ENCODE results near the gene IQSEC1. TPM values are rescaled to one million over a fixed set of nuclear protein-coding genes. Genes with fewer than 3 reads are reported as not detected.

The IQSEC1 gene
- total RNA-seq, 1 donor from 2014 or later = 81.2 TPM

GRCh38 chr3:13110678-13111116 is 37.5 kb upstream of the IQSEC1 start:
- ATAC-seq (no peak), DNase-seq (ENCODE audit: missing footprints) (peak; percentile 7)
- intact Hi-C loops (cut with DNase I) = no loop called here

GRCh38 chr3:13109516-13109915 is 36.3 kb upstream of the IQSEC1 start:
- intact Hi-C loops (cut with DNase I) = no loop called here
- no peak for DNase-seq (ENCODE audit: missing footprints)

GRCh38 chr3:13108861-13109260 is 35.6 kb upstream of the IQSEC1 start:
- DNase-seq (ENCODE audit: missing footprints) (peak; percentile 62), ATAC-seq (no peak)
- intact Hi-C loops (cut with DNase I) = no loop called here

More at GRCh38 chr3:13109516-13109915, 36.3 kb upstream of the IQSEC1 start:
- no peak for ATAC-seq

- intact Hi-C loops (cut with DNase I) = no loop called here
- peak; percentile 64 for DNase-seq (ENCODE audit: missing footprints)
- ATAC-seq = no peak
Observed at GRCh38 chr3:13107661-13108060, 34.4 kb upstream of the IQSEC1 start.

- intact Hi-C loops (cut with DNase I) = no loop called here
Observed at GRCh38 chr3:13106308-13107001, 33.2 kb upstream of the IQSEC1 start.

GRCh38 chr3:13105896-13106250 is 32.6 kb upstream of the IQSEC1 start:
- intact Hi-C loops (cut with DNase I) = no loop called here
- ATAC-seq (no peak), DNase-seq (ENCODE audit: missing footprints) (no peak)

More at GRCh38 chr3:13106308-13107001, 33.2 kb upstream of the IQSEC1 start:
- peak; percentile 11 for DNase-seq (ENCODE audit: missing footprints)
- ATAC-seq = no peak

GRCh38 chr3:13105181-13105895 is 32.1 kb upstream of the IQSEC1 start:
- ATAC-seq = no peak
- DNase-seq (ENCODE audit: missing footprints) = peak; percentile 46
- intact Hi-C loops (cut with DNase I) = no loop called here

GRCh38 chr3:13104511-13104910 is 31.3 kb upstream of the IQSEC1 start:
- intact Hi-C loops (cut with DNase I) = no loop called here

GRCh38 chr3:13103416-13104058 is 30.3 kb upstream of the IQSEC1 start:
- peak; percentile 55 for DNase-seq (ENCODE audit: missing footprints)
- intact Hi-C loops (cut with DNase I) = no loop called here
- no peak for ATAC-seq

More at GRCh38 chr3:13104511-13104910, 31.3 kb upstream of the IQSEC1 start:
- DNase-seq (ENCODE audit: missing footprints) = peak; percentile 25
- ATAC-seq = no peak

- intact Hi-C loops (cut with DNase I) = no loop called here
- ATAC-seq (no peak), DNase-seq (ENCODE audit: missing footprints) (peak; percentile 23)
Observed at GRCh38 chr3:13102386-13103345, 29.4 kb upstream of the IQSEC1 start.

GRCh38 chr3:13099707-13100106 is 26.5 kb upstream of the IQSEC1 start:
- DNase-seq (ENCODE audit: missing footprints) (no peak), ATAC-seq (no peak)
- intact Hi-C loops (cut with DNase I) = no loop called here

GRCh38 chr3:13098192-13098988 is 25.2 kb upstream of the IQSEC1 start:
- intact Hi-C loops (cut with DNase I) = no loop called here
- ATAC-seq = no peak

GRCh38 chr3:13096356-13096755 is 23.1 kb upstream of the IQSEC1 start:
- no peak for DNase-seq (ENCODE audit: missing footprints)
- ATAC-seq = no peak
- intact Hi-C loops (cut with DNase I) = no loop called here

More at GRCh38 chr3:13098192-13098988, 25.2 kb upstream of the IQSEC1 start:
- no peak for DNase-seq (ENCODE audit: missing footprints)

GRCh38 chr3:13095408-13095937 is 22.2 kb upstream of the IQSEC1 start:
- intact Hi-C loops (cut with DNase I) = no loop called here
- ATAC-seq = no peak
- DNase-seq (ENCODE audit: missing footprints) = no peak

- DNase-seq (ENCODE audit: missing footprints) (no peak), ATAC-seq (no peak)
- intact Hi-C loops (cut with DNase I) = loop anchor here (2.0 kb wide), 2 partner anchors 189 to 555 kb away; no protein-coding TSS in a partner anchor
Observed at GRCh38 chr3:13093687-13094086, 20.5 kb upstream of the IQSEC1 start.

- ATAC-seq = peak; percentile 80
- peak; percentile 78 for DNase-seq (ENCODE audit: missing footprints)
- intact Hi-C loops (cut with DNase I) = loop anchor here (1.0 to 2.0 kb wide), 3 partner anchors 190 to 556 kb away; no protein-coding TSS in a partner anchor
Observed at GRCh38 chr3:13092621-13093617, 19.7 kb upstream of the IQSEC1 start.
